Measurements from ENCODE around the gene CCND2. TPM values are rescaled to one million over a fixed set of nuclear protein-coding genes. Genes with fewer than 3 reads are reported as not detected.

Gene CCND2
- total and polyA plus RNA-seq, 2 of the 4 experiments (the other 2 are of a cell fraction): 1.1 to 2.3 TPM

DNA sequence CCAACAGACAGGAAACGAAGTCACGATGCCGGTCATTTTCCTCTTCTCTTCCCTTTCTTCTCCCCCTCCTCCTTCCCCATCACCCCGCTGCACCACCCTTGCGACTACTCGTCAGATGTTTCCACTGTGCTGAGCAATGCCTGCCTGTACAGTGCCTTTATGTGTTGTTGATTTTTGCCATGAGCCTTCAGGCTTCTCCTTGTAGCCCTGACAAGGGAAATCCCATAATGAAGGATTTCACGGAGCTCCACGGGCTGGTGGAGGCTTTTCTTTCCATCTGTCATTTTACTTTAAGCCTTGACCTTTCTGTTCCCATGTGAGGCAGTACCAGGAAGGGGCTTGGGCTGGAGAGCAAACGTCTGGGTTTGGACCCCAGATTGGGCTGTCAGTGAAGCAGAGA is 28.7 kb upstream of the CCND2 start:
- H3K9ac ChIP-seq (ENCODE audit: low read depth, low read length): no peak overlapping the region
- intact Hi-C loops (cut with micrococcal nuclease) (no loop called here), dilution Hi-C loops (cut with HindIII; ENCODE audit: low sequenced_read_pairs, unreplicated experiment) (no loop called here), in situ Hi-C loops (cut with MboI; ENCODE audit: low sequenced_read_pairs) (no loop called here)
- H3K23ac ChIP-seq (ENCODE audit: low read depth, low read length): no peak overlapping the region
- no peaks in the 10 kb centered on the region for H3K4me1 ChIP-seq (ENCODE audit: control insufficient read depth, insufficient read depth, low read length)
- no peaks in the 10 kb centered on the region for H3K79me1 ChIP-seq (ENCODE audit: low read depth in 1 of 2, low read length in 2 of 2)
- CTCF ChIA-PET: no interaction called here
- no peak overlapping the region for H4K5ac ChIP-seq (ENCODE audit: low read depth, low read length)
- H3K9me3 ChIP-seq (ENCODE audit: control insufficient read depth, insufficient read depth, low read length): peaks cover 4% of the 10 kb centered on the region; the same call in 1 of the 2 replicates
- H3K4ac ChIP-seq (ENCODE audit: low read depth, low read length): no peak overlapping the region
- no peak overlapping the region for H2BK120ac ChIP-seq (ENCODE audit: low read depth, low read length)
- H3K4me3 ChIP-seq (ENCODE audit: insufficient read depth, low read depth, low read length): no peak overlapping the region
- H3K36me3 ChIP-seq (ENCODE audit: control insufficient read depth, insufficient read depth, low read length): no peaks in the 10 kb centered on the region
- POLR2A ChIA-PET (ENCODE audit: unreplicated experiment): no interaction called here
- no peak overlapping the region for H2BK5ac ChIP-seq (ENCODE audit: low read depth, low read length, poor library complexity, severe bottlenecking)
- no peak overlapping the region for H2AFZ ChIP-seq (replicated peaks; ENCODE audit: low read length, poor library complexity)
- H2BK20ac ChIP-seq (ENCODE audit: low read depth, low read length): no peak overlapping the region
- H3K56ac ChIP-seq (ENCODE audit: extremely low read depth, insufficient read depth, low read length): no peak overlapping the region
- H3K18ac ChIP-seq (ENCODE audit: low read depth, low read length): no peak overlapping the region
- no peak overlapping the region for H2BK15ac ChIP-seq (ENCODE audit: low read depth, low read length)
- no peak overlapping the region for H2AK5ac ChIP-seq (ENCODE audit: low read depth, low read length)
- no peak overlapping the region for H3K4me2 ChIP-seq (ENCODE audit: low read depth, low read length)
- H3K27ac ChIP-seq (ENCODE audit: insufficient read depth, low read length): no peak overlapping the region
- H3K14ac ChIP-seq (replicated peaks; ENCODE audit: low read depth, low read length): no peak overlapping the region
- ATAC-seq (ENCODE audit: low read depth) (no peak), DNase-seq (no peak)
- no TSS peak for BruUV-seq (replicated peaks)
- no peaks in the 10 kb centered on the region for H3K9me1 ChIP-seq (ENCODE audit: insufficient read depth, low read length)
- no peak overlapping the region for H4K8ac ChIP-seq (ENCODE audit: low read depth in 2 of 2, low read length in 2 of 2)
- no peak for TF ChIP-seq MAZ (IDR thresholded peaks at IDR 0.05; ENCODE audit: borderline replicate concordance, low read depth, low read length)
- no peak for TF ChIP-seq RAD21 (IDR thresholded peaks at IDR 0.05; ENCODE audit: low read length)
- TF ChIP-seq FOS (IDR thresholded peaks at IDR 0.05; ENCODE audit: low read depth, low read length): no peak
- no peak for TF ChIP-seq MXI1 (IDR thresholded peaks at IDR 0.05; ENCODE audit: borderline replicate concordance, low read depth, low read length)
- TF ChIP-seq, protein P1, sequence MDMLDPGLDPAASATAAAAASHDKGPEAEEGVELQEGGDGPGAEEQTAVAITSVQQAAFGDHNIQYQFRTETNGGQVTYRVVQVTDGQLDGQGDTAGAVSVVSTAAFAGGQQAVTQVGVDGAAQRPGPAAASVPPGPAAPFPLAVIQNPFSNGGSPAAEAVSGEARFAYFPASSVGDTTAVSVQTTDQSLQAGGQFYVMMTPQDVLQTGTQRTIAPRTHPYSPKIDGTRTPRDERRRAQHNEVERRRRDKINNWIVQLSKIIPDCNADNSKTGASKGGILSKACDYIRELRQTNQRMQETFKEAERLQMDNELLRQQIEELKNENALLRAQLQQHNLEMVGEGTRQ (IDR thresholded peaks at IDR 0.05; ENCODE audit: low read depth, low read length): no peak
- TF ChIP-seq, protein P2, sequence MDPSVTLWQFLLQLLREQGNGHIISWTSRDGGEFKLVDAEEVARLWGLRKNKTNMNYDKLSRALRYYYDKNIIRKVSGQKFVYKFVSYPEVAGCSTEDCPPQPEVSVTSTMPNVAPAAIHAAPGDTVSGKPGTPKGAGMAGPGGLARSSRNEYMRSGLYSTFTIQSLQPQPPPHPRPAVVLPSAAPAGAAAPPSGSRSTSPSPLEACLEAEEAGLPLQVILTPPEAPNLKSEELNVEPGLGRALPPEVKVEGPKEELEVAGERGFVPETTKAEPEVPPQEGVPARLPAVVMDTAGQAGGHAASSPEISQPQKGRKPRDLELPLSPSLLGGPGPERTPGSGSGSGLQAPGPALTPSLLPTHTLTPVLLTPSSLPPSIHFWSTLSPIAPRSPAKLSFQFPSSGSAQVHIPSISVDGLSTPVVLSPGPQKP (IDR thresholded peaks at IDR 0.05; ENCODE audit: borderline replicate concordance, low read depth, low read length): no peak
- TF ChIP-seq, protein P3, sequence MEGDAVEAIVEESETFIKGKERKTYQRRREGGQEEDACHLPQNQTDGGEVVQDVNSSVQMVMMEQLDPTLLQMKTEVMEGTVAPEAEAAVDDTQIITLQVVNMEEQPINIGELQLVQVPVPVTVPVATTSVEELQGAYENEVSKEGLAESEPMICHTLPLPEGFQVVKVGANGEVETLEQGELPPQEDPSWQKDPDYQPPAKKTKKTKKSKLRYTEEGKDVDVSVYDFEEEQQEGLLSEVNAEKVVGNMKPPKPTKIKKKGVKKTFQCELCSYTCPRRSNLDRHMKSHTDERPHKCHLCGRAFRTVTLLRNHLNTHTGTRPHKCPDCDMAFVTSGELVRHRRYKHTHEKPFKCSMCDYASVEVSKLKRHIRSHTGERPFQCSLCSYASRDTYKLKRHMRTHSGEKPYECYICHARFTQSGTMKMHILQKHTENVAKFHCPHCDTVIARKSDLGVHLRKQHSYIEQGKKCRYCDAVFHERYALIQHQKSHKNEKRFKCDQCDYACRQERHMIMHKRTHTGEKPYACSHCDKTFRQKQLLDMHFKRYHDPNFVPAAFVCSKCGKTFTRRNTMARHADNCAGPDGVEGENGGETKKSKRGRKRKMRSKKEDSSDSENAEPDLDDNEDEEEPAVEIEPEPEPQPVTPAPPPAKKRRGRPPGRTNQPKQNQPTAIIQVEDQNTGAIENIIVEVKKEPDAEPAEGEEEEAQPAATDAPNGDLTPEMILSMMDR (conservative IDR thresholded peaks at IDR 0.05; ENCODE audit: low read depth, low read length): no peak
- TF ChIP-seq MAFK (IDR thresholded peaks at IDR 0.05; ENCODE audit: low read depth, low read length): no peak
- TF ChIP-seq SMC3 (IDR thresholded peaks at IDR 0.05; ENCODE audit: low read depth, low read length): no peak
- no peak for TF ChIP-seq BHLHE40 (IDR thresholded peaks at IDR 0.05; ENCODE audit: low read depth, low read length)
- TF ChIP-seq RFX5 (IDR thresholded peaks at IDR 0.05; ENCODE audit: low read depth, low read length): no peak
- WGBS, 2 experiments (ENCODE audit: extremely low coverage in 2 of 2, insufficient read length in 1 of 2): no CpG with 5 or more reads among the region's 9 CpGs
- H4K20me1 ChIP-seq (ENCODE audit: insufficient read depth, low read length): no peaks in the 10 kb centered on the region
- no peaks in the 10 kb centered on the region for H3K27me3 ChIP-seq (ENCODE audit: control insufficient read depth, insufficient read depth, low read length)
- H2AK9ac ChIP-seq (replicated peaks; ENCODE audit: low read depth, low read length, poor library complexity): no peak overlapping the region
- no peak overlapping the region for H4K91ac ChIP-seq (ENCODE audit: insufficient read depth, low read depth, low read length)

All from IMR-90 (cell line).